Measurements from ENCODE around the gene DEFB123. TPM values are rescaled to one million over a fixed set of nuclear protein-coding genes. Genes with fewer than 3 reads are reported as not detected.

DEFB123 gene
- polyA plus RNA-seq, 1 of the 3 experiments (the other 2 are of a cell fraction) = not detected

DNA sequence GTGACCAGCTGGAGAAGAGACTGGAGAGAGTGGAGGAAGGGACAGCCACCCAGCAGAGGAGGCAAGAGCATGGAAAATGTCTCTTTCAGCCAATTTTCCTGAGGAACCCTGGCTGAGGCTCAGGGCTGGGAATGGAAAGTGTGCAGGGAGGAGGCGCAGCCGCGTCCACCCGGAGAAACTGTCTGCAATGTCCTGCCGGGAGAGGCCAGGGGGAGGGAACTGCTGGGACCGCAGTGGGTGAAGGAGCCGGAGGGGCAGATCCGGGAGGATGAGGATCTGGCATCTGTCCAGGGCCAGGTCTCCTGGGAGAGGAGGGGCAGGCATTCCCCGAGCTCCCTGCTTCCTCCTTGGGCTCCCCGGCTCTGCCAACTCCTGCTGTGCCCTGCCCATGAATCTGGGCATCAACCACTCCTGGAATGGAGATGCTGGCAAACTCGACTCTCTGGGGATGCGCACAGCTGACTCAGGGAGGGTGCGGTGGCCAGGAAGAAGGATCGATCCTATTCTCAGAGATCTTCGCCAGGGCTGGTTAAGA is 56.4 kb downstream of the DEFB123 start:
- Histone ChIP-seq H3K36me3 (replicated peaks in 1 of 2; ENCODE audit: control insufficient read depth in 1 of 2, insufficient read depth in 2 of 2, low read length in 1 of 2) (no peaks in the 10 kb centered on the region), H2AFZ (ENCODE audit: low read depth) (peak overlapping the region; percentile 70), H3K9me2 (no peaks in the 10 kb centered on the region), H4K20me1 (ENCODE audit: insufficient read depth) (no peaks in the 10 kb centered on the region), H3F3A (replicated peaks; ENCODE audit: insufficient read depth) (peaks cover 4% of the 10 kb centered on the region), H3K4me1 (ENCODE audit: control insufficient read depth in 1 of 2, insufficient read depth in 2 of 2, low read depth in 1 of 2, low read length in 1 of 2) (peaks cover 2 to 5% of the 10 kb centered on the region in 2 experiments; a peak in 2 of 4 replicates), H3K27me3 (ENCODE audit: insufficient read depth) (no peaks in the 10 kb centered on the region), H3K79me2 (ENCODE audit: insufficient read depth) (no peaks in the 10 kb centered on the region), H3K9me3 (no peaks in the 10 kb centered on the region), H3K4me3 (ENCODE audit: low read depth in 2 of 2, low read length in 1 of 2) (peak overlapping the region; percentile 9 to 20; a peak in 1 of 4 replicates), H3K27ac (ENCODE audit: low read depth in 2 of 2, low read length in 1 of 2) (peak overlapping the region in 1 of 2 experiments; percentile 65; a peak in 2 of 4 replicates), H3K4me2 (peak overlapping the region; percentile 68), H3K9ac (peak overlapping the region; percentile 49; the same call in 1 of the 2 replicates)
- CTCF ChIA-PET = interaction anchor here (1.2 to 1.3 kb wide), 2 partner anchors 14 to 36 kb away, joined by 3 to 4 read pairs; no protein-coding TSS in a partner anchor
- no peak for DNase-seq
- WGBS (ENCODE audit: low lambda C conversion rate) = 11% methylated on average over 13 of the region's 15 CpGs
- POLR2A ChIA-PET = no interaction called here
- TF ChIP-seq ELF1 (IDR thresholded peaks at IDR 0.05) (0 out of 2 replicates have a peak, but pooled peaks have one; percentile 27), FOXM1 (IDR thresholded peaks at IDR 0.05; ENCODE audit: low read depth) (no peak), RXRA (IDR thresholded peaks at IDR 0.05; ENCODE audit: borderline replicate concordance, low read depth) (no peak), SIN3A (IDR thresholded peaks at IDR 0.05; ENCODE audit: borderline replicate concordance, low read depth, low read length) (no peak), JUND (IDR thresholded peaks at IDR 0.05) (no peak), EP300 (IDR thresholded peaks at IDR 0.05; ENCODE audit: borderline replicate concordance in 1 of 2, low read depth in 1 of 2, low read length in 1 of 2) (peak in 1 of 2 experiments; percentile 20; a peak in 1 of 4 replicates), TAF1 (IDR thresholded peaks at IDR 0.05; ENCODE audit: borderline replicate concordance, low read depth, low read length) (no peak), TCF12 (IDR thresholded peaks at IDR 0.05) (no peak), POLR2AphosphoS5 (IDR thresholded peaks at IDR 0.05; ENCODE audit: low read depth, low read length) (no peak), SMC3 (IDR thresholded peaks at IDR 0.05; ENCODE audit: low read depth, low read length) (no peak), RAD21 (IDR thresholded peaks at IDR 0.05; ENCODE audit: low read length) (no peak), MXI1 (IDR thresholded peaks at IDR 0.05; ENCODE audit: low read depth, low read length) (no peak), RCOR1 (IDR thresholded peaks at IDR 0.05; ENCODE audit: low read length) (no peak), NFIC (IDR thresholded peaks at IDR 0.05; ENCODE audit: borderline replicate concordance) (peak; percentile 81), MEF2A (IDR thresholded peaks at IDR 0.05; ENCODE audit: borderline replicate concordance, low read depth) (no peak)
- TF ChIP-seq, protein P1, sequence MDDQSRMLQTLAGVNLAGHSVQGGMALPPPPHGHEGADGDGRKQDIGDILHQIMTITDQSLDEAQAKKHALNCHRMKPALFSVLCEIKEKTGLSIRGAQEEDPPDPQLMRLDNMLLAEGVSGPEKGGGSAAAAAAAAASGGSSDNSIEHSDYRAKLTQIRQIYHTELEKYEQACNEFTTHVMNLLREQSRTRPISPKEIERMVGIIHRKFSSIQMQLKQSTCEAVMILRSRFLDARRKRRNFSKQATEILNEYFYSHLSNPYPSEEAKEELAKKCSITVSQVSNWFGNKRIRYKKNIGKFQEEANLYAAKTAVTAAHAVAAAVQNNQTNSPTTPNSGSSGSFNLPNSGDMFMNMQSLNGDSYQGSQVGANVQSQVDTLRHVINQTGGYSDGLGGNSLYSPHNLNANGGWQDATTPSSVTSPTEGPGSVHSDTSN (IDR thresholded peaks at IDR 0.05) = peak; percentile 42
- TF ChIP-seq, protein P2, sequence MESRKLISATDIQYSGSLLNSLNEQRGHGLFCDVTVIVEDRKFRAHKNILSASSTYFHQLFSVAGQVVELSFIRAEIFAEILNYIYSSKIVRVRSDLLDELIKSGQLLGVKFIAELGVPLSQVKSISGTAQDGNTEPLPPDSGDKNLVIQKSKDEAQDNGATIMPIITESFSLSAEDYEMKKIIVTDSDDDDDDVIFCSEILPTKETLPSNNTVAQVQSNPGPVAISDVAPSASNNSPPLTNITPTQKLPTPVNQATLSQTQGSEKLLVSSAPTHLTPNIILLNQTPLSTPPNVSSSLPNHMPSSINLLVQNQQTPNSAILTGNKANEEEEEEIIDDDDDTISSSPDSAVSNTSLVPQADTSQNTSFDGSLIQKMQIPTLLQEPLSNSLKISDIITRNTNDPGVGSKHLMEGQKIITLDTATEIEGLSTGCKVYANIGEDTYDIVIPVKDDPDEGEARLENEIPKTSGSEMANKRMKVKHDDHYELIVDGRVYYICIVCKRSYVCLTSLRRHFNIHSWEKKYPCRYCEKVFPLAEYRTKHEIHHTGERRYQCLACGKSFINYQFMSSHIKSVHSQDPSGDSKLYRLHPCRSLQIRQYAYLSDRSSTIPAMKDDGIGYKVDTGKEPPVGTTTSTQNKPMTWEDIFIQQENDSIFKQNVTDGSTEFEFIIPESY (IDR thresholded peaks at IDR 0.05; ENCODE audit: borderline replicate concordance, low read depth) = no peak
- TF ChIP-seq, protein P3, sequence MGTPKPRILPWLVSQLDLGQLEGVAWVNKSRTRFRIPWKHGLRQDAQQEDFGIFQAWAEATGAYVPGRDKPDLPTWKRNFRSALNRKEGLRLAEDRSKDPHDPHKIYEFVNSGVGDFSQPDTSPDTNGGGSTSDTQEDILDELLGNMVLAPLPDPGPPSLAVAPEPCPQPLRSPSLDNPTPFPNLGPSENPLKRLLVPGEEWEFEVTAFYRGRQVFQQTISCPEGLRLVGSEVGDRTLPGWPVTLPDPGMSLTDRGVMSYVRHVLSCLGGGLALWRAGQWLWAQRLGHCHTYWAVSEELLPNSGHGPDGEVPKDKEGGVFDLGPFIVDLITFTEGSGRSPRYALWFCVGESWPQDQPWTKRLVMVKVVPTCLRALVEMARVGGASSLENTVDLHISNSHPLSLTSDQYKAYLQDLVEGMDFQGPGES (IDR thresholded peaks at IDR 0.05; ENCODE audit: low read depth, low read length) = no peak
- TF ChIP-seq, protein P4, sequence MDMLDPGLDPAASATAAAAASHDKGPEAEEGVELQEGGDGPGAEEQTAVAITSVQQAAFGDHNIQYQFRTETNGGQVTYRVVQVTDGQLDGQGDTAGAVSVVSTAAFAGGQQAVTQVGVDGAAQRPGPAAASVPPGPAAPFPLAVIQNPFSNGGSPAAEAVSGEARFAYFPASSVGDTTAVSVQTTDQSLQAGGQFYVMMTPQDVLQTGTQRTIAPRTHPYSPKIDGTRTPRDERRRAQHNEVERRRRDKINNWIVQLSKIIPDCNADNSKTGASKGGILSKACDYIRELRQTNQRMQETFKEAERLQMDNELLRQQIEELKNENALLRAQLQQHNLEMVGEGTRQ (IDR thresholded peaks at IDR 0.05; ENCODE audit: borderline replicate concordance, low read depth, low read length) = no peak
- TF ChIP-seq, protein P5, sequence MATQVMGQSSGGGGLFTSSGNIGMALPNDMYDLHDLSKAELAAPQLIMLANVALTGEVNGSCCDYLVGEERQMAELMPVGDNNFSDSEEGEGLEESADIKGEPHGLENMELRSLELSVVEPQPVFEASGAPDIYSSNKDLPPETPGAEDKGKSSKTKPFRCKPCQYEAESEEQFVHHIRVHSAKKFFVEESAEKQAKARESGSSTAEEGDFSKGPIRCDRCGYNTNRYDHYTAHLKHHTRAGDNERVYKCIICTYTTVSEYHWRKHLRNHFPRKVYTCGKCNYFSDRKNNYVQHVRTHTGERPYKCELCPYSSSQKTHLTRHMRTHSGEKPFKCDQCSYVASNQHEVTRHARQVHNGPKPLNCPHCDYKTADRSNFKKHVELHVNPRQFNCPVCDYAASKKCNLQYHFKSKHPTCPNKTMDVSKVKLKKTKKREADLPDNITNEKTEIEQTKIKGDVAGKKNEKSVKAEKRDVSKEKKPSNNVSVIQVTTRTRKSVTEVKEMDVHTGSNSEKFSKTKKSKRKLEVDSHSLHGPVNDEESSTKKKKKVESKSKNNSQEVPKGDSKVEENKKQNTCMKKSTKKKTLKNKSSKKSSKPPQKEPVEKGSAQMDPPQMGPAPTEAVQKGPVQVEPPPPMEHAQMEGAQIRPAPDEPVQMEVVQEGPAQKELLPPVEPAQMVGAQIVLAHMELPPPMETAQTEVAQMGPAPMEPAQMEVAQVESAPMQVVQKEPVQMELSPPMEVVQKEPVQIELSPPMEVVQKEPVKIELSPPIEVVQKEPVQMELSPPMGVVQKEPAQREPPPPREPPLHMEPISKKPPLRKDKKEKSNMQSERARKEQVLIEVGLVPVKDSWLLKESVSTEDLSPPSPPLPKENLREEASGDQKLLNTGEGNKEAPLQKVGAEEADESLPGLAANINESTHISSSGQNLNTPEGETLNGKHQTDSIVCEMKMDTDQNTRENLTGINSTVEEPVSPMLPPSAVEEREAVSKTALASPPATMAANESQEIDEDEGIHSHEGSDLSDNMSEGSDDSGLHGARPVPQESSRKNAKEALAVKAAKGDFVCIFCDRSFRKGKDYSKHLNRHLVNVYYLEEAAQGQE (IDR thresholded peaks at IDR 0.05; ENCODE audit: low read depth, low read length) = no peak

Data from SK-N-SH (cell line).